H1 (cell line): ENCODE measurements around the gene MACROD2. TPM values are rescaled to one million over a fixed set of nuclear protein-coding genes. Genes with fewer than 3 reads are reported as not detected.

ENCODE experiments used
- CTCF ChIA-PET: fragments of 300-600 bp; sonication (Branson Sonifier 250); formaldehyde crosslinking; loops from one replicate; lab custom pipeline; 2021; ENCODE audit not compliant: partially characterized antibody; lab: Charles Lee
- POLR2A ChIA-PET: fragments of 300-600 bp; sonication (Branson Sonifier 250); formaldehyde crosslinking; loops from one replicate; lab custom pipeline; 2021; ENCODE audit warnings: inconsistent platforms; ENCODE audit not compliant: partially characterized antibody; lab: Charles Lee
- DNase-seq, 2 experiments: peaks; one replicate each; pipeline versions ENCODE4 v3.0.0 to v3.0.0-alpha.2; 2010 to 2022; ENCODE audit warnings: low spot score in 2 of 2, low read depth in 1 of 2, mixed read lengths in 1 of 2
- FAIRE-seq: peaks from 2 replicates; lab custom pipeline; 2011; peaks lifted over from hg19 to GRCh38; lab: Jason Lieb, UNC
- H2AFZ ChIP-seq: 2 replicates; pipeline ENCODE4 v1.8.1; 2012; ENCODE audit warnings: low read length, inconsistent platforms
- H2AK5ac ChIP-seq: 2 replicates; pipeline ENCODE4 v1.6.1; 2013; ENCODE audit warnings: low read depth, low read length
- H2BK120ac ChIP-seq: replicated peaks from 2 replicates; pipeline ENCODE3; 2013; ENCODE audit warnings: low read depth, low read length, inconsistent platforms
- H2BK12ac ChIP-seq: 2 replicates; pipeline ENCODE4 v1.6.1; 2013; ENCODE audit warnings: low read depth, low read length
- H2BK15ac ChIP-seq: 2 replicates; pipeline ENCODE4 v1.6.1; 2013; ENCODE audit warnings: low read length
- H2BK20ac ChIP-seq: 2 replicates; pipeline ENCODE4 v1.6.1; 2013; ENCODE audit warnings: low read length
- H2BK5ac ChIP-seq: 2 replicates; pipeline ENCODE4 v1.6.1; 2013; ENCODE audit warnings: low read depth, low read length
- H3K14ac ChIP-seq: 2 replicates; pipeline ENCODE4 v1.6.1; 2013; ENCODE audit warnings: inconsistent platforms; ENCODE audit not compliant: insufficient read length
- H3K18ac ChIP-seq: 2 replicates; pipeline ENCODE4 v1.6.1; 2013; ENCODE audit warnings: low read length; ENCODE audit errors: extremely low read depth
- H3K23ac ChIP-seq: 2 replicates; pipeline ENCODE4 v1.6.1; 2013; ENCODE audit warnings: inconsistent platforms; ENCODE audit not compliant: insufficient read length
- H3K23me2 ChIP-seq: 2 replicates; pipeline ENCODE4 v1.6.1; 2013; ENCODE audit warnings: low read depth, low read length
- H3K27ac ChIP-seq: 2 replicates; pipeline ENCODE4 v1.6.1; 2011; ENCODE audit warnings: low read depth, low read length, inconsistent platforms
- H3K27me3 ChIP-seq, 4 experiments: replicated peaks in 1 of 4; 1 replicate in 1 of 4; 2 replicates in 3 of 4; pipeline versions ENCODE4 v1.6.1 to v1.8.1; 2011 to 2013; ENCODE audit warnings: low read length in 3 of 4, mild to moderate bottlenecking in 3 of 4, inconsistent platforms in 2 of 4, mixed read lengths in 2 of 4, moderate library complexity in 1 of 4; ENCODE audit not compliant: control insufficient read depth in 3 of 4, insufficient read depth in 3 of 4; ENCODE audit errors: extremely low read depth in 1 of 4
- H3K36me3 ChIP-seq, 4 experiments: 2 replicates each; pipeline versions ENCODE4 v1.6.1 to v1.8.1; 2011 to 2013; ENCODE audit warnings: mild to moderate bottlenecking in 4 of 4, low read length in 3 of 4, moderate library complexity in 2 of 4, control low read depth in 1 of 4, inconsistent platforms in 1 of 4; ENCODE audit not compliant: insufficient read depth in 4 of 4, control insufficient read depth in 2 of 4
- H3K4ac ChIP-seq: replicated peaks from 2 replicates; pipeline ENCODE3; 2013; ENCODE audit warnings: low read length, low read depth, mixed read lengths, inconsistent platforms; ENCODE audit not compliant: insufficient read length
- H3K4me1 ChIP-seq, 4 experiments: replicated peaks in 1 of 4; 1 replicate in 1 of 4; 2 replicates in 3 of 4; pipeline versions ENCODE4 v1.6.1 to v1.8.1; 2011 to 2013; ENCODE audit warnings: low read length in 3 of 4, inconsistent platforms in 2 of 4, mixed read lengths in 1 of 4; ENCODE audit not compliant: insufficient read depth in 4 of 4, control insufficient read depth in 3 of 4
- H3K4me2 ChIP-seq, 2 experiments: 2 replicates each; pipeline versions ENCODE4 v1.6.1 to v1.8.1; 2011 to 2013; ENCODE audit warnings: low read depth in 2 of 2, low read length in 2 of 2, control low read depth in 1 of 2, inconsistent platforms in 1 of 2, mild to moderate bottlenecking in 1 of 2; ENCODE audit not compliant: insufficient read depth in 1 of 2
- H3K4me3 ChIP-seq, 4 experiments: fragments of 200-600, 300-600 bp in 1 of 4; sonication (generic), shearing (Covaris generic), sonication (Bioruptor Twin) in 1 of 4; 2 replicates each; pipeline versions ENCODE4 v1.5.1 to v1.8.1; 2011 to 2016; ENCODE audit warnings: low read length in 4 of 4, low read depth in 3 of 4, control low read depth in 2 of 4, inconsistent platforms in 2 of 4, mild to moderate bottlenecking in 2 of 4, mixed read lengths in 1 of 4, moderate library complexity in 1 of 4; ENCODE audit not compliant: insufficient read depth in 2 of 4; ENCODE audit errors: extremely low read depth in 1 of 4
- H3K56ac ChIP-seq: replicated peaks from 2 replicates; pipeline ENCODE3; 2013; ENCODE audit warnings: low read depth, mild to moderate bottlenecking, mixed read lengths, low read length, inconsistent platforms; ENCODE audit not compliant: insufficient read length
- H3K79me1 ChIP-seq: 2 replicates; pipeline ENCODE4 v1.6.1; 2013; ENCODE audit warnings: low read depth, low read length, control low read depth
- H3K79me2 ChIP-seq, 2 experiments: 2 replicates each; pipeline versions ENCODE4 v1.6.1 to v1.8.1; 2012 to 2013; ENCODE audit warnings: low read length in 2 of 2, mild to moderate bottlenecking in 2 of 2, inconsistent platforms in 1 of 2; ENCODE audit not compliant: insufficient read depth in 2 of 2, control insufficient read depth in 1 of 2
- H3K9ac ChIP-seq, 4 experiments: replicated peaks in 1 of 4; 1 replicate in 1 of 4; 2 replicates in 3 of 4; pipeline versions ENCODE4 v1.6.1 to v1.8.1; 2011 to 2013; ENCODE audit warnings: low read depth in 3 of 4, low read length in 3 of 4, control low read depth in 2 of 4, mild to moderate bottlenecking in 2 of 4, moderate library complexity in 2 of 4, inconsistent platforms in 1 of 4; ENCODE audit errors: extremely low read depth in 1 of 4
- H3K9me3 ChIP-seq, 2 experiments: 2 replicates each; pipeline versions ENCODE4 v1.6.1 to v1.8.1; 2012 to 2013; ENCODE audit warnings: mild to moderate bottlenecking in 2 of 2, moderate library complexity in 2 of 2, control low read depth in 1 of 2, inconsistent platforms in 1 of 2, low read depth in 1 of 2, low read length in 1 of 2, mixed read lengths in 1 of 2; ENCODE audit not compliant: insufficient read depth in 2 of 2
- H4K20me1 ChIP-seq, 2 experiments: replicated peaks in 1 of 2; 2 replicates each; pipeline versions ENCODE3 to v1.8.1; 2011 to 2013; ENCODE audit warnings: inconsistent platforms in 2 of 2, low read length in 2 of 2, mild to moderate bottlenecking in 1 of 2; ENCODE audit not compliant: insufficient read depth in 2 of 2, control insufficient read depth in 1 of 2
- H4K5ac ChIP-seq: 2 replicates; pipeline ENCODE4 v1.6.1; 2013; ENCODE audit warnings: low read length, low read depth, mixed read lengths, inconsistent platforms; ENCODE audit not compliant: insufficient read length
- H4K8ac ChIP-seq: 2 replicates; pipeline ENCODE4 v1.8.0; 2013; ENCODE audit warnings: mild to moderate bottlenecking, moderate library complexity, low read length, inconsistent platforms; ENCODE audit not compliant: insufficient read depth; ENCODE audit errors: extremely low read depth
- H4K91ac ChIP-seq: replicated peaks from 2 replicates; pipeline ENCODE3; 2013; ENCODE audit warnings: low read length, mixed read lengths, inconsistent platforms; ENCODE audit not compliant: insufficient read length
- ASH2L ChIP-seq: fragments of 200-600, 300-600 bp; sonication (generic); IDR thresholded peaks from one replicate; pipeline ENCODE4 v1.7.1; 2017; ENCODE audit warnings: low read length
- CBX8 ChIP-seq: fragments of 300-800, 300-1000 bp; sonication (generic); IDR thresholded peaks from 2 replicates; pipeline ENCODE4 v1.7.1; 2016; ENCODE audit warnings: low read depth, low read length, borderline replicate concordance
- CREB1 ChIP-seq: IDR thresholded peaks from 2 replicates; pipeline ENCODE4 v1.6.1; 2012; ENCODE audit warnings: inconsistent platforms
- EZH2 ChIP-seq: fragments of 200-600 bp; sonication (generic); IDR thresholded peaks from 2 replicates; pipeline ENCODE4 v1.7.1; 2012; ENCODE audit warnings: low read depth, mild to moderate bottlenecking, moderate library complexity, low read length, inconsistent platforms; ENCODE audit not compliant: severe bottlenecking
- NANOG ChIP-seq: IDR thresholded peaks from 2 replicates; pipeline ENCODE4 v1.6.1; 2011; ENCODE audit warnings: low read length, low read depth, mild to moderate bottlenecking, inconsistent platforms; ENCODE audit not compliant: insufficient read depth, poor library complexity, severe bottlenecking
- POLR2AphosphoS5 ChIP-seq: IDR thresholded peaks from 2 replicates; pipeline ENCODE4 v1.6.1; 2011; ENCODE audit warnings: low read depth, low read length
- RFX5 ChIP-seq: IDR thresholded peaks from 2 replicates; pipeline ENCODE4 v1.6.1; 2011; ENCODE audit warnings: low read depth, low read length, improper control_type of control experiment, borderline replicate concordance
- SIN3A ChIP-seq, 2 experiments: IDR thresholded peaks in 1 of 2; conservative IDR thresholded peaks in 1 of 2; 2 replicates each; pipeline ENCODE4 v1.6.1; 2011 to 2012; ENCODE audit warnings: low read length in 2 of 2, improper control_type of control experiment in 1 of 2, low read depth in 1 of 2, mild to moderate bottlenecking in 1 of 2
- SIX5 ChIP-seq: IDR thresholded peaks from 2 replicates; pipeline ENCODE4 v1.6.1; 2011; ENCODE audit warnings: mild to moderate bottlenecking, low read depth, low read length
- SP2 ChIP-seq: IDR thresholded peaks from 2 replicates; pipeline ENCODE4 v1.6.1; 2012; ENCODE audit warnings: mild to moderate bottlenecking, low read length, inconsistent platforms
- TBP ChIP-seq: IDR thresholded peaks from 2 replicates; pipeline ENCODE4 v1.6.1; 2011; ENCODE audit warnings: low read depth, low read length, improper control_type of control experiment
- WGBS, 2 experiments: shearing (Covaris generic) in 1 of 2; methylation state at CpG; one replicate each; pipeline versions ENCODE4 v1.1.6 to v1.1.7; 2013 to 2015; ENCODE audit warnings: low lambda C conversion rate in 2 of 2, mixed read lengths in 2 of 2, inconsistent platforms in 1 of 2, low coverage in 1 of 2, missing lambda C conversion rate in 1 of 2; ENCODE audit not compliant: insufficient replicate concordance in 2 of 2, insufficient coverage in 1 of 2, insufficient read length in 1 of 2; ENCODE audit errors: extremely low coverage in 1 of 2, missing lambda C conversion rate in 1 of 2; 5-methylcytosine and 5-hydroxymethylcytosine counted together
- polyA plus RNA-seq, 7 experiments: library from polyadenylated mRNA; depleted of rRNA in 3 of 7; stranded (reverse) in 5 of 7; unstranded in 2 of 7; fragments of >200 nt in 5 of 7; fragments of 200-250 nt in 2 of 7; gene quantifications; 1 replicate in 5 of 7; 2 replicates in 1 of 7; 4 replicates in 1 of 7; pipeline versions ENCODE4 v1.2.1 to v1.2.3, GENCODE V29; 2011 to 2013; ENCODE audit warnings: missing spikeins in 2 of 7, mixed read lengths in 2 of 7
- total RNA-seq: library from RNA; stranded (reverse); fragmentation: NEBNext Ultra II Directional; extraction: Animal tissue kit (Norgen Biotek cat#: 25700); gene quantifications from 2 replicates; pipeline ENCODE4 v1.2.1, GENCODE V29; 2021

MACROD2 gene
- total and polyA plus RNA-seq, 2 of the 8 experiments (the other 6 are each of a cell fraction or from before 2014, with no cell fraction given) = 0.70 to 3.9 TPM

- Histone ChIP-seq H3K27ac (no peak overlapping the region), H3K23ac (no peak overlapping the region), H2BK12ac (no peak overlapping the region), H3K4ac (no peak overlapping the region), H3K23me2 (no peaks in the 10 kb centered on the region), H4K20me1 (no peaks in the 10 kb centered on the region), H3K4me2 (no peak overlapping the region), H3K79me1 (no peaks in the 10 kb centered on the region), H3K27me3 (no peaks in the 10 kb centered on the region), H3K36me3 (no peaks in the 10 kb centered on the region), H2BK20ac (no peak overlapping the region), H4K8ac (no peak overlapping the region), H2BK120ac (no peak overlapping the region), H3K56ac (no peak overlapping the region), H4K5ac (no peak overlapping the region), H3K9ac (no peak overlapping the region), H3K9me3 (no peaks in the 10 kb centered on the region), H3K14ac (no peak overlapping the region), H3K18ac (no peak overlapping the region), H2AK5ac (no peak overlapping the region), H2BK5ac (no peak overlapping the region), H3K79me2 (no peaks in the 10 kb centered on the region), H3K4me3 (no peak overlapping the region), H2BK15ac (no peak overlapping the region), H2AFZ (no peak overlapping the region), H3K4me1 (no peaks in the 10 kb centered on the region), H4K91ac (no peak overlapping the region)
- ChIA-PET CTCF (interaction anchor here (0.6 to 1.2 kb wide), 2 partner anchors 10 to 881 kb away, joined by 3 read pairs; no protein-coding TSS in a partner anchor), POLR2A (no interaction called here)
- DNase-seq (no peak), FAIRE-seq (no peak)
- WGBS, 2 experiments = 91% methylated on average over 1 of the region's 1 CpG; no CpG with 5 or more reads in 1 of the 2 experiments
- TF ChIP-seq SP2 (no peak), POLR2AphosphoS5 (no peak), RFX5 (no peak), SIN3A (conservative IDR thresholded peaks at IDR 0.05 in 1 of 2, IDR thresholded peaks at IDR 0.05 in 1 of 2; ENCODE audit: low read depth in 1 of 2, low read length in 2 of 2) (no peak), CBX8 (no peak), NANOG (no peak), EZH2 (no peak), CREB1 (no peak), TBP (no peak), SIX5 (no peak), ASH2L (no peak)
These were observed 797.6 kb downstream of the MACROD2 start for GRCh38 chr20:14792915-14793314.
